Activated naive CD8-positive, alpha-beta T cell treated with anti-CD3 and anti-CD28 coated beads, Interleukin-2, amount 10 ng/mL, durations not matched to agents 7 days and 5 days (primary cell): ENCODE measurements around the gene RAVER2. TPM values are rescaled to one million over a fixed set of nuclear protein-coding genes. Genes with fewer than 3 reads are reported as not detected.

Source experiments
- ATAC-seq: fragments of 150-1000 bp; cut with Tn5 transposase; one replicate; pipeline ENCODE4 v1.10.0; 2021; ENCODE audit warnings: low read depth, moderate library complexity
- POLR2A ChIA-PET: fragments of 350-600 bp; sonication (Branson Sonifier 250); formaldehyde crosslinking; loops from one replicate; lab custom pipeline; 2021; ENCODE audit warnings: antibody characterized with exemption; lab: Charles Lee
- DNase-seq: peaks from one replicate; pipeline ENCODE4 v3.0.0; 2021
- H3K27ac Mint-ChIP-seq: one replicate; pipeline ENCODE4 v1.8.0; 2022; ENCODE audit warnings: mild to moderate bottlenecking, mixed read lengths
- H3K27me3 Mint-ChIP-seq: one replicate; pipeline ENCODE4 v1.8.0; 2022; ENCODE audit warnings: mild to moderate bottlenecking, moderate library complexity, mixed read lengths
- H3K36me3 Mint-ChIP-seq: one replicate; pipeline ENCODE4 v1.8.0; 2021; ENCODE audit warnings: mild to moderate bottlenecking, mixed read lengths
- H3K4me1 Mint-ChIP-seq: one replicate; pipeline ENCODE4 v1.8.0; 2021; ENCODE audit warnings: mixed read lengths
- H3K4me3 Mint-ChIP-seq: one replicate; pipeline ENCODE4 v1.8.0; 2022; ENCODE audit warnings: mild to moderate bottlenecking, moderate library complexity, mixed read lengths
- H3K9me3 Mint-ChIP-seq: one replicate; pipeline ENCODE4 v1.8.0; 2021; ENCODE audit warnings: mixed read lengths
- total RNA-seq, 2 experiments: library from RNA; stranded (reverse); gene quantifications; one replicate each; pipeline ENCODE4 v1.2.3, GENCODE V29; 2021

RAVER2 gene
- total RNA-seq, 2 experiments from 2014 or later = 7.7 to 9.2 TPM

GRCh38 chr1:64830030-64830651 is 85.3 kb downstream of the RAVER2 start:
- Mint-ChIP-seq H3K9me3 (no peaks in the 10 kb centered on the region), H3K4me1 (peaks cover 28% of the 10 kb centered on the region), H3K27me3 (no peaks in the 10 kb centered on the region), H3K27ac (no peak overlapping the region), H3K4me3 (no peak overlapping the region), H3K36me3 (peaks cover 4% of the 10 kb centered on the region)
- ATAC-seq (no peak), DNase-seq (no peak)
- POLR2A ChIA-PET = no interaction called here

GRCh38 chr1:64834734-64835133 is 89.9 kb downstream of the RAVER2 start:
- POLR2A ChIA-PET = no interaction called here
- no peak overlapping the region for H3K27ac Mint-ChIP-seq
- peaks cover 18% of the 10 kb centered on the region for H3K36me3 Mint-ChIP-seq

GRCh38 chr1:64836802-64837201 is 91.9 kb downstream of the RAVER2 start:
- H3K36me3 Mint-ChIP-seq = peaks cover 21% of the 10 kb centered on the region
- H3K27ac Mint-ChIP-seq = no peak overlapping the region
- no peaks in the 10 kb centered on the region for H3K9me3 Mint-ChIP-seq
- POLR2A ChIA-PET = no interaction called here
- H3K4me3 Mint-ChIP-seq = no peak overlapping the region
- ATAC-seq (no peak), DNase-seq (no peak)
- no peaks in the 10 kb centered on the region for H3K4me1 Mint-ChIP-seq
- no peaks in the 10 kb centered on the region for H3K27me3 Mint-ChIP-seq

More at GRCh38 chr1:64834734-64835133, 89.9 kb downstream of the RAVER2 start:
- Mint-ChIP-seq H3K4me3 (no peak overlapping the region), H3K9me3 (no peaks in the 10 kb centered on the region), H3K27me3 (no peaks in the 10 kb centered on the region), H3K4me1 (peaks cover 1% of the 10 kb centered on the region)
- ATAC-seq (no peak), DNase-seq (no peak)

GRCh38 chr1:64838486-64838885 is 93.6 kb downstream of the RAVER2 start:
- Mint-ChIP-seq H3K4me3 (no peak overlapping the region), H3K27me3 (no peaks in the 10 kb centered on the region), H3K27ac (no peak overlapping the region), H3K9me3 (no peaks in the 10 kb centered on the region), H3K4me1 (no peaks in the 10 kb centered on the region), H3K36me3 (peaks cover 23% of the 10 kb centered on the region)
- ATAC-seq (no peak), DNase-seq (no peak)
- POLR2A ChIA-PET = no interaction called here

- Mint-ChIP-seq H3K27me3 (no peaks in the 10 kb centered on the region), H3K36me3 (peaks cover 23% of the 10 kb centered on the region), H3K9me3 (no peaks in the 10 kb centered on the region), H3K27ac (peak overlapping the region; percentile 40), H3K4me1 (no peaks in the 10 kb centered on the region), H3K4me3 (no peak overlapping the region)
- ATAC-seq (no peak), DNase-seq (no peak)
- POLR2A ChIA-PET = no interaction called here
These were observed 94.4 kb downstream of the RAVER2 start for GRCh38 chr1:64839261-64839660.

GRCh38 chr1:64839732-64840405 is 95.0 kb downstream of the RAVER2 start:
- H3K4me3 Mint-ChIP-seq = no peak overlapping the region
- ATAC-seq = no peak
- no peak overlapping the region for H3K27ac Mint-ChIP-seq
- DNase-seq = no peak
- H3K9me3 Mint-ChIP-seq = no peaks in the 10 kb centered on the region
- H3K36me3 Mint-ChIP-seq = peaks cover 23% of the 10 kb centered on the region
- no peaks in the 10 kb centered on the region for H3K27me3 Mint-ChIP-seq
- POLR2A ChIA-PET = no interaction called here
- H3K4me1 Mint-ChIP-seq = no peaks in the 10 kb centered on the region

GRCh38 chr1:64841330-64842065 is 96.6 kb downstream of the RAVER2 start:
- no peaks in the 10 kb centered on the region for H3K4me1 Mint-ChIP-seq
- no peak for ATAC-seq
- DNase-seq = no peak
- POLR2A ChIA-PET = no interaction called here
- no peaks in the 10 kb centered on the region for H3K27me3 Mint-ChIP-seq
- H3K27ac Mint-ChIP-seq = no peak overlapping the region
- H3K36me3 Mint-ChIP-seq = peaks cover 23% of the 10 kb centered on the region
- H3K4me3 Mint-ChIP-seq = no peak overlapping the region
- no peaks in the 10 kb centered on the region for H3K9me3 Mint-ChIP-seq

GRCh38 chr1:64842224-64842623 is 97.3 kb downstream of the RAVER2 start:
- POLR2A ChIA-PET = no interaction called here
- Mint-ChIP-seq H3K9me3 (no peaks in the 10 kb centered on the region), H3K4me1 (no peaks in the 10 kb centered on the region), H3K27ac (no peak overlapping the region), H3K36me3 (peaks cover 18% of the 10 kb centered on the region), H3K4me3 (no peak overlapping the region), H3K27me3 (no peaks in the 10 kb centered on the region)
- DNase-seq (no peak), ATAC-seq (no peak)

- H3K4me1 Mint-ChIP-seq = no peaks in the 10 kb centered on the region
- no peaks in the 10 kb centered on the region for H3K9me3 Mint-ChIP-seq
- ATAC-seq (no peak), DNase-seq (no peak)
- POLR2A ChIA-PET = no interaction called here
- H3K4me3 Mint-ChIP-seq = no peak overlapping the region
- no peaks in the 10 kb centered on the region for H3K27me3 Mint-ChIP-seq
- H3K36me3 Mint-ChIP-seq = peaks cover 15% of the 10 kb centered on the region
- no peak overlapping the region for H3K27ac Mint-ChIP-seq
These were observed 98.8 kb downstream of the RAVER2 start for GRCh38 chr1:64843675-64844074.

- Mint-ChIP-seq H3K9me3 (no peaks in the 10 kb centered on the region), H3K4me3 (no peak overlapping the region), H3K27ac (no peak overlapping the region), H3K4me1 (no peaks in the 10 kb centered on the region), H3K36me3 (peaks cover 16% of the 10 kb centered on the region), H3K27me3 (no peaks in the 10 kb centered on the region)
- DNase-seq = no peak
- ATAC-seq = no peak
- POLR2A ChIA-PET = no interaction called here
These were observed 99.3 kb downstream of the RAVER2 start for GRCh38 chr1:64844175-64844574.

- Mint-ChIP-seq H3K27me3 (no peaks in the 10 kb centered on the region), H3K4me1 (no peaks in the 10 kb centered on the region), H3K4me3 (no peak overlapping the region), H3K27ac (no peak overlapping the region), H3K9me3 (no peaks in the 10 kb centered on the region), H3K36me3 (peaks cover 15% of the 10 kb centered on the region)
- POLR2A ChIA-PET = no interaction called here
- no peak for DNase-seq
- no peak for ATAC-seq
These were observed 99.7 kb downstream of the RAVER2 start for GRCh38 chr1:64844609-64845008.

GRCh38 chr1:64845831-64846425 is 101.1 kb downstream of the RAVER2 start:
- H3K36me3 Mint-ChIP-seq = peaks cover 15% of the 10 kb centered on the region
- H3K27ac Mint-ChIP-seq = no peak overlapping the region
- H3K9me3 Mint-ChIP-seq = no peaks in the 10 kb centered on the region
- no peaks in the 10 kb centered on the region for H3K27me3 Mint-ChIP-seq
- no peak for ATAC-seq
- H3K4me3 Mint-ChIP-seq = no peak overlapping the region
- peaks cover 9% of the 10 kb centered on the region for H3K4me1 Mint-ChIP-seq
- no peak for DNase-seq
- POLR2A ChIA-PET = no interaction called here

GRCh38 chr1:64846573-64847430 is 101.9 kb downstream of the RAVER2 start:
- DNase-seq = no peak
- H3K4me1 Mint-ChIP-seq = peaks cover 15% of the 10 kb centered on the region
- no peaks in the 10 kb centered on the region for H3K9me3 Mint-ChIP-seq
- no peak overlapping the region for H3K27ac Mint-ChIP-seq
- POLR2A ChIA-PET = no interaction called here
- H3K27me3 Mint-ChIP-seq = no peaks in the 10 kb centered on the region
- ATAC-seq = no peak
- H3K36me3 Mint-ChIP-seq = peaks cover 17% of the 10 kb centered on the region
- no peak overlapping the region for H3K4me3 Mint-ChIP-seq
